ENCODE measurements around the gene ASPRV1.

The ASPRV1 gene

DNA sequence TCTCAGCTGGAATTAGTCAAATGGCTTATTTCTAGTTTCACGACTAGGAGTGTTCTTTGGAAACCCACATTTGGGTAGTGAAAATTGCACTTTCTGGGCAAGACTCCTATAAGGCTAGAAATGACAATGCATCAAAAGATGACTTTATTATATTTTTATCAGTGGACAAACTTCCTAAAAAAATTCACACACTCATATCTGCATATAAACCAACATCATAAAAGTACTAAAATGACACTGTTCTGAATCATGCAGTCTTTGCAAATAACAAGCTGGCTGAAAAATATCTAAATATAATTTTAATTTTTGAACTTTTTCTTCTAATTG lies 28.9 kb downstream of the ASPRV1 start:
- Mint-ChIP-seq H3K36me3 (ENCODE audit: low read depth) (peaks cover 22% of the 10 kb centered on the region), H3K9me3 (no peaks in the 10 kb centered on the region), H3K4me1 (peaks cover 24% of the 10 kb centered on the region), H3K27ac (no peak overlapping the region), H3K27me3 (ENCODE audit: low read depth, poor library complexity) (peaks cover 5% of the 10 kb centered on the region), H3K4me3 (no peak overlapping the region)
- DNase-seq = no peak
- TF ChIP-seq, protein P1, sequence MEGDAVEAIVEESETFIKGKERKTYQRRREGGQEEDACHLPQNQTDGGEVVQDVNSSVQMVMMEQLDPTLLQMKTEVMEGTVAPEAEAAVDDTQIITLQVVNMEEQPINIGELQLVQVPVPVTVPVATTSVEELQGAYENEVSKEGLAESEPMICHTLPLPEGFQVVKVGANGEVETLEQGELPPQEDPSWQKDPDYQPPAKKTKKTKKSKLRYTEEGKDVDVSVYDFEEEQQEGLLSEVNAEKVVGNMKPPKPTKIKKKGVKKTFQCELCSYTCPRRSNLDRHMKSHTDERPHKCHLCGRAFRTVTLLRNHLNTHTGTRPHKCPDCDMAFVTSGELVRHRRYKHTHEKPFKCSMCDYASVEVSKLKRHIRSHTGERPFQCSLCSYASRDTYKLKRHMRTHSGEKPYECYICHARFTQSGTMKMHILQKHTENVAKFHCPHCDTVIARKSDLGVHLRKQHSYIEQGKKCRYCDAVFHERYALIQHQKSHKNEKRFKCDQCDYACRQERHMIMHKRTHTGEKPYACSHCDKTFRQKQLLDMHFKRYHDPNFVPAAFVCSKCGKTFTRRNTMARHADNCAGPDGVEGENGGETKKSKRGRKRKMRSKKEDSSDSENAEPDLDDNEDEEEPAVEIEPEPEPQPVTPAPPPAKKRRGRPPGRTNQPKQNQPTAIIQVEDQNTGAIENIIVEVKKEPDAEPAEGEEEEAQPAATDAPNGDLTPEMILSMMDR (IDR thresholded peaks at IDR 0.05) = no peak

DNA sequence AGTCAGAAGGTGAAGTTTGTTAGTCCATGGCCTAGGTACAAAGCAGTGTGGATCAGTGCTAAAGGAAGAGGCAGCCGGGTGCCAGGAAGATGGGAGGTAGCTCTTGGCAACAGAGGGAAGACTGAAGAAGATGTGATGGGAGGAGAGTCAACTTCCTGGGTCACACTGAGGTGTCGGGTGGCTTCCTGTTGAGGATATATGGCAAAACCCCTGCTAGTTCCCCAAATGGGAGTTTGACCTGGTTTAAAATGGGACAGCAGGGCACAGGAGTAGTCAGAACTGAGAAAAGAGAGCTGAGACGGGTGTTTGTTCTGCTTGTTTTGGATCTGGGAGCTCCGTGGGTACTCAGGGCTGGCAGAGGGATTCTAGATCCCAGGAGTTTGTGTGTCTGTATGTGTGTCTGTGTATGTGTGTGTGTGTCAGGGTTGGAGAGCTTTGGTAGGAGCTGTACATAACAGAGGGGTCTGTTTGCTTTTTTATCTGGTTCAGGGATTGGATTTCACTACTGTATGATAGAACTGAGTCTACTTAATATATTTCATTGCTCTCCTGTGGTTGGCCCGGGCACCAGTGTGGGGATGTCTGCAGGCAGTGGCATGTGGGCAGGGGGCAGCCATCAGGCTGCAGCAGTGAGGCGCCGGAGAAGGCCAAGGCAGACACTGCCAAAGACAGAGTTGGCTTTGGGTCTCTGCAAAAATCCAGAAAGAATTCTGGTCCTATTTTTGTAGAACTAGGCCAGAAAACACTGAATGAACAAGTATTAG lies 29.4 kb downstream of the ASPRV1 start:
- Mint-ChIP-seq H3K27me3 (ENCODE audit: low read depth, poor library complexity) (peaks cover 5% of the 10 kb centered on the region), H3K9me3 (no peaks in the 10 kb centered on the region), H3K27ac (peak overlapping the region; percentile 57), H3K4me3 (no peak overlapping the region), H3K36me3 (ENCODE audit: low read depth) (peaks cover 20% of the 10 kb centered on the region), H3K4me1 (peaks cover 21% of the 10 kb centered on the region)
- TF ChIP-seq, protein P1 (IDR thresholded peaks at IDR 0.05) = no peak
- DNase-seq = no peak

DNA sequence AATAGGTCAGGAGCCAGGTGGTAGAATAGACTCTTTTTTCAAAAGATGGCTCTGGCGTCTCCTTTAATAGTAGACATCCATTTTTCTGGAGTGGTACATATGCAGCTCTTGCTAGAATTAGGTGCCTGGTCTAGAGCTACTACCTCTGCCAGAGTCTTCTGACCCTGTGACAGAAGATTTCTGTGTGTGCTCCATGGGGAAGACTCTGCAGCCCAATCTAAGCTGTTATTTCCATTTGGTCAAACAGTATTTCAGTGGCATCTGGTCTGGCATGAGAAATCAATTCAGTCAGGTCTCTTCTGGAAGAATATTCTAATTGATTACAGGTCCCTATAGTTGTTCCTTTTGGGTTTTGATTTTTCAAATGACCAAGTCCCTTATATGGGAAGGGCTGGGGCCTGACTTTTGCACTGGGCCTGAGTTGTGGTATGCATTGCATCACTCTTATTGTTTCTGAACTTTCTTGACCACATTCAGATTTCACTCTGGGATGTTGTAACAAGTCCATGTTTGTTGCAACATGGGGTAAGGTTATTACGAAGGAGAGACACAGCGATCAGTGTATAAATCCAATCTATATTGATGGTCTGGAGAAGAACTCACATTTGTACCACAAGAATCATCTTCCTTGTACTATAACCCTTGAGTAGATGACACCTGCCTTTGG lies 34.4 kb downstream of the ASPRV1 start:
- TF ChIP-seq, protein P1 (IDR thresholded peaks at IDR 0.05) = no peak
- Mint-ChIP-seq H3K4me1 (peaks cover 5% of the 10 kb centered on the region), H3K27me3 (ENCODE audit: low read depth, poor library complexity) (peaks cover 5% of the 10 kb centered on the region), H3K36me3 (ENCODE audit: low read depth) (peaks cover 14% of the 10 kb centered on the region), H3K27ac (no peak overlapping the region), H3K4me3 (no peak overlapping the region), H3K9me3 (no peaks in the 10 kb centered on the region)
- no peak for DNase-seq

DNA sequence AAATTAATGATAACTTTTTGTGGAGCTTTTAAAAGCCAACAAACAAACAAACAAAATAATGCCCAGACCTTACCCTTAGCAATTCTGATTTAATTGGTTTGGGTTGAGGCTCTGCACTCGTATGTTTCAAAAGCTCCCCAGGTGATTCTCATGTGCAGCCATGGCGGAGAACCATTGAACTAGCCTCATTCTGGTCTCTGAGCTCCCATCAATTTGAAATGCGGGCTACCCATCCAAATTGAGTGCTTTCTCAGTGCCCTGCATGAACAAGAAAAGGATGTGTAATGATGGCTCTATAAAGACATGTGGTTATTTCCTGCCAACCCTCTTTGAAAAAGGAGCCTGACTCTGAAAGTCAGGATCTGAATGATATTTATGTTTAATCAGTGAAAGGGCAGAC lies 38.3 kb downstream of the ASPRV1 start:
- TF ChIP-seq, protein P1 (IDR thresholded peaks at IDR 0.05) = no peak
- Mint-ChIP-seq H3K27me3 (ENCODE audit: low read depth, poor library complexity) (peaks cover 8% of the 10 kb centered on the region), H3K27ac (no peak overlapping the region), H3K4me1 (no peaks in the 10 kb centered on the region), H3K36me3 (ENCODE audit: low read depth) (peaks cover 28% of the 10 kb centered on the region), H3K9me3 (no peaks in the 10 kb centered on the region), H3K4me3 (no peak overlapping the region)
- DNase-seq = no peak

DNA sequence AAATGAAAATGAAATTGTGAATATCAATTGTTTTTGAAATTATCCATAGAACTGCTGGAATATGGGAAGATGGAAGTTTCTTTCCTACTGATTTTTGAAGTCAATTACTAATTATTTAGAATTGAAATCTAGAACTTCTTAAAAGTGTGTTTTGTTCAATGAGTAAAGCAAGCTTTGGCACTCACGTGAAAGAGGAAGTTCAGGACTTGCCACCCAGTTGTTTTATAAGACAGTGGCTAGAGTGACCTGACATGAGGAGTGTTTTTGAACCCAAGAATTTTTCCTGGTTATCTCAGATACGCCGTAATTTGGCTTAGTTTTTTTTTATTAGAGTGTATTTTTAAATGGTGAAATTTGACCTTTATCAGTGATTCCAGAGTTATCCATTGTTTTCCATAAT lies 43.0 kb downstream of the ASPRV1 start:
- peaks cover 35% of the 10 kb centered on the region for H3K36me3 Mint-ChIP-seq (ENCODE audit: low read depth)
- no peak overlapping the region for H3K27ac Mint-ChIP-seq
- no peaks in the 10 kb centered on the region for H3K9me3 Mint-ChIP-seq

More for the DNA sequence above, 43.0 kb downstream of the ASPRV1 start:
- TF ChIP-seq, protein P1 (IDR thresholded peaks at IDR 0.05) = no peak
- peaks cover 34% of the 10 kb centered on the region for H3K27me3 Mint-ChIP-seq (ENCODE audit: low read depth, poor library complexity)
- no peak for DNase-seq
- peaks cover 9% of the 10 kb centered on the region for H3K4me1 Mint-ChIP-seq
- H3K4me3 Mint-ChIP-seq = no peak overlapping the region

Data from nephron progenitor cell (in vitro differentiated cells).